Measurements from ENCODE around the gene PLVAP.
"Not testable (repeated sequence)": the region's sequence is repeated elsewhere in the genome, so short reads cannot be mapped to it uniquely, and the experiment has no call there.

PLVAP gene

GRCh38 chr19:17401628-17402027 lies 24.5 kb upstream of the PLVAP start:
- no peak for DNase-seq

GRCh38 chr19:17398902-17399527 lies 21.9 kb upstream of the PLVAP start:
- no peak for DNase-seq

GRCh38 chr19:17394891-17395415 lies 17.8 kb upstream of the PLVAP start:
- no peak for DNase-seq

- DNase-seq, result no peak
These were observed 16.8 kb upstream of the PLVAP start, which contains the start of gene CCDC194 for GRCh38 chr19:17393914-17394313. CCDC194 (minus strand) TSS chr19:17394196; CDS start chr19:17394158, 38 bp downstream.

- no peak for DNase-seq
These were observed 15.9 kb upstream of the PLVAP start for GRCh38 chr19:17393002-17393401.

- no peak for DNase-seq
These were observed 14.4 kb upstream of the PLVAP start for GRCh38 chr19:17391371-17392151.

- DNase-seq, result peak; percentile 86
These were observed 13.7 kb upstream of the PLVAP start for GRCh38 chr19:17390665-17391370.

- DNase-seq, result no peak
These were observed 13.0 kb upstream of the PLVAP start for GRCh38 chr19:17389957-17390664.

- DNase-seq, result no peak
These were observed 12.1 kb upstream of the PLVAP start for GRCh38 chr19:17389288-17389687.

GRCh38 chr19:17385878-17386611 lies 8.9 kb upstream of the PLVAP start:
- DNase-seq, result peak; percentile 55

GRCh38 chr19:17380426-17381138 lies 3.4 kb upstream of the PLVAP start:
- no peak for DNase-seq

- DNase-seq, result no peak
These were observed 2.1 kb upstream of the PLVAP start for GRCh38 chr19:17379221-17379631.

- DNase-seq, result no peak
These were observed 1.1 kb upstream of the PLVAP start for GRCh38 chr19:17378271-17378670.

- DNase-seq, result no peak
These were observed 7.0 kb downstream of the PLVAP start for GRCh38 chr19:17370026-17370587.

- DNase-seq, result no peak
These were observed 11.8 kb downstream of the PLVAP start for GRCh38 chr19:17365361-17365760.

GRCh38 chr19:17363852-17364605 lies 13.1 kb downstream of the PLVAP start:
- not testable (repeated sequence) for DNase-seq

- DNase-seq, result no peak
These were observed 17.0 kb downstream of the PLVAP start for GRCh38 chr19:17359905-17360800.

- no peak for DNase-seq
These were observed 18.7 kb downstream of the PLVAP start for GRCh38 chr19:17358395-17358794.

GRCh38 chr19:17357724-17358123 lies 19.4 kb downstream of the PLVAP start:
- DNase-seq, result no peak
